OCI-LY7 (cell line): ENCODE data around the gene NPY. TPM values are rescaled to one million over a fixed set of nuclear protein-coding genes. Genes with fewer than 3 reads are reported as not detected.
A peak's percentile ranks its signal among the peaks of the same experiment; 100 is the strongest.

ENCODE experiments used
- BruUV-seq: library from RNA; stranded (reverse); fragments of 400-500 nt; replicated peaks from 2 replicates; lab custom pipeline; 2021; lab: Mats Ljungman, UMichigan
- CTCF ChIA-PET: fragments of 300-600 bp; sonication (Branson Sonifier 250); formaldehyde crosslinking; loops from one replicate; lab custom pipeline; 2022; ENCODE audit warnings: antibody characterized with exemption; ENCODE audit not compliant: unreplicated experiment; lab: Charles Lee
- POLR2A ChIA-PET: fragments of 300-600 bp; sonication (Branson Sonifier 250); formaldehyde crosslinking; loops from one replicate; lab custom pipeline; 2022; ENCODE audit warnings: antibody characterized with exemption; lab: Charles Lee
- DNase-seq: peaks from one replicate; pipeline ENCODE4 v3.0.0-alpha.2; 2015; ENCODE audit warnings: low spot score
- H2AFZ ChIP-seq: fragments of 200-600 bp; sonication (generic), shearing (Covaris generic); 2 replicates; pipeline ENCODE4 v1.6.1; 2014; ENCODE audit warnings: mild to moderate bottlenecking, antibody characterized with exemption, low read length, moderate library complexity
- H3K27ac ChIP-seq: fragments of 200-600 bp; sonication (generic); 2 replicates; pipeline ENCODE4 v1.5.1; 2014; ENCODE audit warnings: mixed run types, low read depth, mild to moderate bottlenecking, moderate library complexity, low read length, inconsistent platforms; ENCODE audit not compliant: poor library complexity, severe bottlenecking
- H3K36me3 ChIP-seq: fragments of 200-600 bp; sonication (generic); 2 replicates; pipeline ENCODE4 v1.6.1; 2014; ENCODE audit warnings: mild to moderate bottlenecking, antibody characterized with exemption, low read length, moderate library complexity, mixed read lengths; ENCODE audit not compliant: insufficient read depth
- H3K4me1 ChIP-seq: fragments of 200-600 bp; sonication (generic); 2 replicates; pipeline ENCODE4 v1.5.1; 2014; ENCODE audit warnings: mild to moderate bottlenecking, low read length; ENCODE audit not compliant: insufficient read depth, poor library complexity, severe bottlenecking
- H3K4me2 ChIP-seq: fragments of 200-600 bp; sonication (generic); 2 replicates; pipeline ENCODE4 v1.6.1; 2014; ENCODE audit warnings: mild to moderate bottlenecking, low read length
- H3K4me3 ChIP-seq: fragments of 200-600 bp; sonication (generic); 2 replicates; pipeline ENCODE4 v1.5.1; 2014; ENCODE audit warnings: mild to moderate bottlenecking, low read depth, low read length; ENCODE audit not compliant: poor library complexity, severe bottlenecking
- H3K79me2 ChIP-seq: fragments of 200-600 bp; sonication (generic); 2 replicates; pipeline ENCODE4 v1.6.1; 2016; ENCODE audit warnings: low read depth, mild to moderate bottlenecking, low read length, moderate library complexity, mixed read lengths; ENCODE audit not compliant: insufficient read depth
- H3K9me2 ChIP-seq: fragments of 200-600 bp; sonication (generic); 2 replicates; pipeline ENCODE4 v1.6.1; 2016; ENCODE audit warnings: mild to moderate bottlenecking, low read length, mixed read lengths; ENCODE audit not compliant: insufficient read depth
- H3K9me3 ChIP-seq: fragments of 200-600 bp; sonication (generic); 2 replicates; pipeline ENCODE4 v1.6.1; 2014; ENCODE audit warnings: mild to moderate bottlenecking, mixed run types, low read length, mixed read lengths
- H4K20me1 ChIP-seq: fragments of 200-600 bp; sonication (generic); 2 replicates; pipeline ENCODE4 v1.6.1; 2014; ENCODE audit warnings: mild to moderate bottlenecking, antibody characterized with exemption, low read length, moderate library complexity, mixed read lengths; ENCODE audit not compliant: insufficient read depth
- EZH2phosphoT487 ChIP-seq: fragments of 200-600 bp; sonication (generic); IDR thresholded peaks from 2 replicates; pipeline ENCODE4 v1.6.1; 2018; ENCODE audit warnings: low read depth, borderline replicate concordance, mild to moderate bottlenecking, mixed run types, antibody characterized with exemption, low read length, moderate library complexity, mixed read lengths
- intact Hi-C: fragments of 100-400 bp; cut with micrococcal nuclease; formaldehyde crosslinking; loops from one replicate; pipeline ENCODE4 v1.10.0; 2022; ENCODE audit not compliant: unreplicated experiment
- total RNA-seq, 2 experiments: library from RNA; depleted of rRNA in 1 of 2; stranded (reverse); fragments of >200 nt in 1 of 2; shearing (Covaris generic) in 1 of 2; gene quantifications; 2 replicates each; pipeline ENCODE4 v1.2.3, GENCODE V29; 2014 to 2022
- TF ChIP-seq, protein P1 (sequence below): fragments of 200-600 bp; sonication (generic); conservative IDR thresholded peaks from 2 replicates; pipeline ENCODE4 v1.5.1; 2014; ENCODE audit warnings: mild to moderate bottlenecking, antibody characterized with exemption, low read length, moderate library complexity, mixed read lengths

The NPY gene
- total RNA-seq, 2 experiments from 2014 or later, result not detected

DNA sequence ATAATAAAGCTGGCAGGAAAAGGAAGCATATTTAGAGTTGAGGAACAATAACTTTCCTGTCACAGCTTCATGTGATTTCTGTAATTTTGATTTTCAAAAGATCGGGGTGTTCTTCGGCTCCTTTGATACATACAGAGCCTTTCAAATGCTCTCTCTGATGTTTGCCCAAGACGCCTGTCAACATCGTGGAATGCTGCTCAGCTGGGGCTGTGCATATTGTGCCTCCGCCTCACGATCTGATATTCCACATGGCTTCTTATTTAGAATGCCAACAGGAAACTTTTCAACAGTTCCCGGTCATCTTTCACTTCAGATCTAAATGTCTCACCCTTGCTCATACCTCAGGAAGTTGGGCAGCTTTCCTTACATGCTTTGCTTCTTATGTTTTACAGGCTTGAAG, 7.3 kb downstream of the NPY start:
- Histone ChIP-seq H3K4me3 (no peak overlapping the region), H3K27ac (no peak overlapping the region), H3K9me2 (no peaks in the 10 kb centered on the region), H3K79me2 (no peaks in the 10 kb centered on the region), H3K4me2 (no peak overlapping the region), H2AFZ (no peak overlapping the region), H4K20me1 (no peaks in the 10 kb centered on the region), H3K9me3 (no peaks in the 10 kb centered on the region), H3K4me1 (peaks cover 11% of the 10 kb centered on the region), H3K36me3 (no peaks in the 10 kb centered on the region)
- DNase-seq, result no peak
- TF ChIP-seq, protein P1, sequence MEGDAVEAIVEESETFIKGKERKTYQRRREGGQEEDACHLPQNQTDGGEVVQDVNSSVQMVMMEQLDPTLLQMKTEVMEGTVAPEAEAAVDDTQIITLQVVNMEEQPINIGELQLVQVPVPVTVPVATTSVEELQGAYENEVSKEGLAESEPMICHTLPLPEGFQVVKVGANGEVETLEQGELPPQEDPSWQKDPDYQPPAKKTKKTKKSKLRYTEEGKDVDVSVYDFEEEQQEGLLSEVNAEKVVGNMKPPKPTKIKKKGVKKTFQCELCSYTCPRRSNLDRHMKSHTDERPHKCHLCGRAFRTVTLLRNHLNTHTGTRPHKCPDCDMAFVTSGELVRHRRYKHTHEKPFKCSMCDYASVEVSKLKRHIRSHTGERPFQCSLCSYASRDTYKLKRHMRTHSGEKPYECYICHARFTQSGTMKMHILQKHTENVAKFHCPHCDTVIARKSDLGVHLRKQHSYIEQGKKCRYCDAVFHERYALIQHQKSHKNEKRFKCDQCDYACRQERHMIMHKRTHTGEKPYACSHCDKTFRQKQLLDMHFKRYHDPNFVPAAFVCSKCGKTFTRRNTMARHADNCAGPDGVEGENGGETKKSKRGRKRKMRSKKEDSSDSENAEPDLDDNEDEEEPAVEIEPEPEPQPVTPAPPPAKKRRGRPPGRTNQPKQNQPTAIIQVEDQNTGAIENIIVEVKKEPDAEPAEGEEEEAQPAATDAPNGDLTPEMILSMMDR, result no peak
- no peak for TF ChIP-seq EZH2phosphoT487
- no TSS peak for BruUV-seq
- POLR2A ChIA-PET, result no interaction called here
- intact Hi-C loops, result loop anchor here (2.0 to 5.0 kb wide), 2 partner anchors 286 to 804 kb away; no protein-coding TSS in a partner anchor
- CTCF ChIA-PET, result interaction anchor here (1.0 kb wide), 1 partner anchor 27 kb away, joined by 3 read pairs; no protein-coding TSS in a partner anchor

GRCh38 chr7:24297362-24297761, 13.4 kb downstream of the NPY start:
- POLR2A ChIA-PET, result interaction anchor here (1.0 kb wide), 1 partner anchor 38 kb away, joined by 6 read pairs; no protein-coding TSS in a partner anchor
- intact Hi-C loops, result no loop called here

GRCh38 chr7:24298696-24299095, 14.7 kb downstream of the NPY start:
- POLR2A ChIA-PET, result interaction anchor here (1.3 kb wide), 1 partner anchor 26 kb away, joined by 4 read pairs; no protein-coding TSS in a partner anchor
- intact Hi-C loops, result no loop called here
- no TSS peak for BruUV-seq
- TF ChIP-seq EZH2phosphoT487, result no peak
- TF ChIP-seq, protein P1, result no peak
- Histone ChIP-seq H3K9me2 (no peaks in the 10 kb centered on the region), H3K4me2 (peak overlapping the region; percentile 52), H3K79me2 (no peaks in the 10 kb centered on the region), H3K9me3 (peaks cover 18% of the 10 kb centered on the region), H3K4me1 (peaks cover 23% of the 10 kb centered on the region), H3K27ac (no peak overlapping the region), H2AFZ (peak overlapping the region; percentile 76), H3K36me3 (no peaks in the 10 kb centered on the region; the same call in 1 of the 2 replicates), H4K20me1 (no peaks in the 10 kb centered on the region), H3K4me3 (no peak overlapping the region)
- CTCF ChIA-PET, result interaction anchor here (0.6 kb wide), 1 partner anchor 27 kb away, joined by 3 read pairs; no protein-coding TSS in a partner anchor
- no peak for DNase-seq

More at GRCh38 chr7:24297362-24297761, 13.4 kb downstream of the NPY start:
- no peak overlapping the region for H3K4me2 ChIP-seq
- CTCF ChIA-PET, result no interaction called here
- H3K9me3 ChIP-seq, result peaks cover 18% of the 10 kb centered on the region
- no peak overlapping the region for H3K4me3 ChIP-seq
- H3K4me1 ChIP-seq, result peaks cover 23% of the 10 kb centered on the region
- BruUV-seq, result no TSS peak
- no peak overlapping the region for H3K27ac ChIP-seq
- no peaks in the 10 kb centered on the region; the same call in 1 of the 2 replicates for H3K36me3 ChIP-seq
- no peak overlapping the region for H2AFZ ChIP-seq
- no peak for TF ChIP-seq EZH2phosphoT487
- TF ChIP-seq, protein P1, result no peak
- H3K79me2 ChIP-seq, result no peaks in the 10 kb centered on the region
- no peaks in the 10 kb centered on the region for H3K9me2 ChIP-seq
- no peaks in the 10 kb centered on the region for H4K20me1 ChIP-seq
- no peak for DNase-seq
